SIG-M5 treated with dmso at 0.1 percent for 504 hours (cell line): ENCODE results near the gene TPP1.

Experiments
- DNase-seq: peaks from one replicate; lab custom pipeline; 2025; ENCODE audit not compliant: unreplicated experiment; lab: John Stamatoyannopoulos, UW

TPP1 gene

GRCh38 chr11:6566704-6567370, 52.4 kb downstream of the TPP1 start:
- no peak for DNase-seq

- DNase-seq = no peak
Measured at GRCh38 chr11:6565988-6566703, 53.1 kb downstream of the TPP1 start.

- DNase-seq = no peak
Measured at GRCh38 chr11:6565325-6565724, 53.9 kb downstream of the TPP1 start.

GRCh38 chr11:6563667-6564066, 55.6 kb downstream of the TPP1 start:
- DNase-seq = no peak

- no peak for DNase-seq
Measured at GRCh38 chr11:6563121-6563619, 56.1 kb downstream of the TPP1 start.
